Hematopoietic multipotent progenitor cell treated with erythropoietin and hydrocortisone succinate and interleukin-3 and kit ligand, for 6 days (in vitro differentiated cells): ENCODE data around the gene NGB.
"Not testable (repeated sequence)": the region's sequence is repeated elsewhere in the genome, so short reads cannot be mapped to it uniquely, and the experiment has no call there.

Experiments
- DNase-seq: peaks from one replicate; pipeline ENCODE4 v3.0.0-alpha.2; 2015

Gene NGB

DNA sequence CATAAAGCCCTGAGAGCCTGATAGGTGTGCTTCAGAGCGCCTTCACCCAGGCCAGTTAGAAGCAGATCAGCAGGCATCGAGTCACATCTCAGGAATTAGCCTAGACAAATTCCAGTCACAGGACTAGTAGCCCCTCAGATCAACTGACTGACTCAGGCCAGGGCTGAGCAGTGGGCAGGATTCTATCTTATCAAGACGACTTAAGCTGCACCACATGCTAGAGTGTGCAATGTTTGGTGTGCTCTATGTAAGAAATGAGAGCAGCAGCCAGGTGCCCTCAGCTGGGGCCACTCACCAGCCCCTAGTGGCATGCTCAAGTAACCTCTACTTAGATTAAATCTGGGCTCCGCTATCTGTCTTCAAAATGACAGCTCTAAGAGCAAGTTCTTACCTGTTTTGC is 19.7 kb upstream of the NGB start:
- DNase-seq, result peak; percentile 37

DNA sequence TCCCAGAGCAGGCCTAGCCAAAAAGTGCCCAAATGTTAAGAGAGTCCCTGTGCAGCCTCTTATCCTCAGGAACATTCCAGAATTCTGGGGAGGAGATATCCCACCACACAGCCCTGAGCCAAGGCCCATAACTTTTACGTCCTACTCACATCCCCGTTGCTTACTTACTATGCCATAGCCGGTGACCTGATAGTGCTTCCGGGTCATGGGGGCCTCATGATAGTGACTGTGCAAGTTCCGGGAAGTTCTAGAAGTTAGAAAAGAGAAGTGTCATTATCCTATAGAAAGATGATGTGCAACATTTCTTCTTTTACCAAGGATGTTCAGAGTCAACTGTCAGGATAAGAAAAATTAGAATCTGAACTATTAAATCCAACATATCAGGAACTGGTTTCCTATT is 15.6 kb upstream of the NGB start:
- no peak for DNase-seq

DNA sequence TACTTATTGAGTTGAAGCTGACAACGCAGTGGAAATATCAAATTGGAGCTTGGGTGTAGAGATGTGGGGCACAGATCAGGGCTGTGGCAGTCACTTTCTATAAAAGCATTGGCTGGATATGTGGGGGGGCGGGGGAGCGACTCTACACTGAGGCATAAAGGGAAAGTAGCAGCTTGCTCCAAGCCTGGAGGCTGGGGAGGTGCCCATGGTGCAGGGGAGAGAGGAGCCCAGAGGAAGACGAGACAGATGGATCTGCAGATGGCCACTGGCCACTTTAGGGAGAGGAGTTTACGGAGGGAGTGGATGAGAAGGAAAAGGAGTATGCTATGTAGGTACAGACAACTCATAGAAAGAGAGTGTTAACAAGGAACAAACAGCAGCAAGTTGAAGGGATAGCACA is 13.5 kb upstream of the NGB start:
- no peak for DNase-seq

DNA sequence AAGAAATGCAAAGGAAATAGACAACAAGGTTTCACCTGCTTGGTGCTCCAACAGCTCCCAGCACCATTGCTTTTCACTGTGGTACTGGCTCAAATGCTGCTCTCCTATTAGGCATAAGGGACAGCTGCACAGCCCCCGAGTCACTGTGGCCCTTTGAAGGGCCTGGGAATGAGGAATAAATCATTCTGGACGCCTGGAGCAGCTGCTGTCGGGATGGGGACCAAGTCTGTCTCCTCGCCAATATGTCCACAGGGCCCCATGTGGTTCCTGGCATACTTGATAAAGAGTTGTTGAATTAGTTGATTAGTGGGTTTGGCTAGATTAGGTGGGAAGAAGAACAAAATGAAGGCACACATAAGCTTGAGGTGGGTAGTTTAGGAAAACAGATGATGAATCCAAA is 13.1 kb upstream of the NGB start:
- DNase-seq, result no peak

DNA sequence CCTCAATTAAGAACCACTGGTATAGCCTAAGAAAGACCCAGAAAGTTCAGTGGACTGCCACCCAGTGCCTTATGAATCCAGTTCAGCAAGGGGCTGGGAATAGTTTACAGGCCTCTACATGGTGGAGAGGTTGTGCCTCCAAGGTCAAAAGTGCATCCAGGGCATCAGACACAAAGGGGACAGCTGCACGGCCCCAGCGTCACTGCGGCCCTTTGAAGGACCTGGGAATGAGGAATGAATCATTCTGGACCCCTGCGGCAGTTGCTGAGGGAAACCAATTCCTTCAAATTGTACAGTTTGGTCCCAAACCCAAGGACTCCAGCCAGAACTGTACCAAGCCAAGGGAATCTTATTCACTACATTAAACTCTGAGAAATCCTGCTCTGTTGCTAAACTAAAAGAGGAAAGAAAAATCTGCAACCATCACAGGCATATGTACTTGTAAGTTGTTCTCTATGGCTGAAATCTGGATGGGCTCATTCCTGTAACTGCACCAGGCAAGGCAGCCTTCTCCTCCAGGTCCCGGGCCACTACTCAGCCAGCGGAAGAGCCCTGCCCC is 10.9 kb upstream of the NGB start:
- no peak for DNase-seq

DNA sequence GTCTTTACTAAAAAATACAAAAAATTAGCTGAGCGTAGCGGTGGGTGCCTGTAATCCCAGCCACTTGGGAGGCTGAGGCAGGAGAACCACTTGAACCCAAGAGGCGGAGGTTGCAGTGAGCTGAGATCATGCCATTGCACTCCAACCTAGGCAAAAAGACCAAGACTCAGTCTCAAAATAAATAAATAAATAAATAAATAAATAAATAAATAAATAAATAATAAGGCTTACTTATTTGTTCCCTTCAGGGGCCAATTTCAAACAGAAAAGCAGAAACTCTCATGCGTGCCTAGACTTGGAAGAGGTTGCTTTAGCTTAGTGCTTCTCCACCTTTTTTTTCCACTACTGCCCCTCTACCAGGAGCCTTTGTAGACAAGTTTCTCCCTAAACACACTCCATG is 9.9 kb upstream of the NGB start:
- not testable (repeated sequence) for DNase-seq

DNA sequence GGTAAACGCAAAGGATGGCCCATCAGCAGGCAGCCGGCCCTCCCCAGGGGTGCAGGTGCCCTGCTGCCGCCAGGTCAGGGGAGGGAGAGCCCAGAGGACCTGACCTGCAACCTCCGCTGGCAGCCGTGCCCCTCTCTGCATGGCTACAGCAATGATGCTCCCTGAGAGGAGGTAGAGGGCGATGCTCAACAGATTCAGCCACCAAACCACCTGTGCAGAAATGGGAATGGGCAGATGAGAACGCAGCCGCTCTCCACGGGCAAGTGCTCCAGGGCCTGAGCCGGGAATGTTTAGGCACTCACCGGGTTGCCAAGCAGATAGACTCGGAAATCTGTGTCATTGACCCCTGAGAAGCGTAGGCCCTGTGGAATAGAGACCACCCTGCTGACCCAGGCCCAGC is 8.7 kb upstream of the NGB start:
- no peak for DNase-seq

DNA sequence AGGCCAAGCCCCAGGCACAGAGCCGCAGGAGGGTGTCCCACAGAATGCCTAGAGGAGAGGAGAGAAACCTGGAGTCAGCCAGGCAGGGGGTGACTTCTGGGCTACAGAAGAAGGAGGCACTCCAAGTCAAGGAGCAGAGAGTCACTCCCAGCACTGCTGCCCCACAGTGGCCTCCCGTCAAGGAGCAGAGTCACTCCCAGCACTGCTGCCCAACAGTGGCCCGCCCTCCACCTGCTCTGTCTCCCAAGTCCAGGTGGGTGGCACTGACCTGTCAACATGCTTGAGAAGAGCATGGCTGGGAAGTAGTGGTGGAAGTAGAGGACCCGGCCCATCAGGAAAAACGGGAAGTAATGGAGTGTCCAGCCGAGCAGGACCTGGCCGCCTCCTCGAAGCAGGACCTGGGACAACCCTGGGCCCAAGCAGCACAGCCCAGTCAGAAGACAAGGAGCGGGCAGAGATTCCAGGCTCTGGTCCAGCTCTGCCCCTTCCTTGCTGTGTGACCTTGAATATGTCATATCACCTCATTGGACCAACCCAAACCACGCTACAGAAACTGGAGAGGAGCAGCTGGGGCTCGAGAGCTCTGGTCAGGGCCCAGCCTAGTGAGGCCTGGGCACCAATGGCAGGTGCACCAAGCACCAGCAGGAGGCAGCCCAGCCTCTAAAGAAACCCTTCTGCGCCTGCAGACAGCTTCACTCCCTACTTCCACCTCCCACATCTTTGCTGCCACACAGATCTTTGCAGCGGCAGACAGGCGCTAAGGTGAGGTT is 7.6 kb upstream of the NGB start:
- DNase-seq, result no peak

DNA sequence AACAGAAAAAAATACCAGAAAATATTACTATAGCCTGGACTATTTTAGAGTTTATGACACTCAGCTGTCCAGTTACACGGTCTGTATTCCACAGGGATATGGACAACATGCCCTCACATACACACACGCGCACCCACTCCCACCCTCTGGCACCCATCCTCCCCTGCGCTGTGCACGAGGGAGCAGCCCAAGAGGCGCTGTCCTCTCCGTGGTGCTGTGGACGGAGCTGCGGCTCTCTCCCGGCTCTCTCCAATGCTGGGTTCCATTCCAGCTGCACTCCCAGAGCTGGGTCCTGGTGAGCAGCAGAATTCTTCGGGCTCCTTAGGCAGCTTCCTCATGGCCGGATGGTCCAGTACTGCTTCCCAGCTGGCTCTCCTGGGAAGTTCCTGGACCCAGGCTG is 6.0 kb upstream of the NGB start:
- DNase-seq, result no peak

DNA sequence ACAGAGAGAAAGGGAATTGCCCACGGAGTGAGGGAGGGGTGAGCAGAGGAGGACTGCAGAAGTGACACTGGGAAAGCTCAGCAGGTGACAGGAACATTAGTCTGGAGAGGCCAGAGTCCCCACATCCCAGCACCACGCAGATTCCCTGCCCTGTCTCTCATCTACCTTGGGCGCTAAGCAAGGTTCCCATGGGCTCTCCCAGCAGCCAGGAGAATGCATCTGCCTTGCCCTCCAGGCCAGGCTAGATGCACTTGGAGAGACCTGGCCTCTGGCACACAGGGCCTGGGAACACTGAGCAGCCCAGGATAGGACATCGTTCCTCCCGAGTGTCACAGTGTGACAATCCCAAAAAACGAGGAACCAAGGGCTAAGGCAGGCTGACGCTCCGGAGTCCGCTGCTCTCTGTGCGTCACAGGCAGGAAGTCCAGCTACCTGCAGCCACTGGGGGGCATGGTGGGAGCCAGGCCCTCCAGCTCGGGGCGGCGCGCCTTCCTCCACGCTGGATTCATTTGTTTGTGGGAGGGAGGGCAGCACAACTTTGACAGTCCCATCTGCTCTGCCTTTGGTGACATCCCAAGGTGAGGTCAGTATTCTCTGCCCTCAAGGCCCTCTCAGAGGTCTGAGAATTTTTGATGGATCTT is 5.4 kb upstream of the NGB start:
- DNase-seq, result no peak

DNA sequence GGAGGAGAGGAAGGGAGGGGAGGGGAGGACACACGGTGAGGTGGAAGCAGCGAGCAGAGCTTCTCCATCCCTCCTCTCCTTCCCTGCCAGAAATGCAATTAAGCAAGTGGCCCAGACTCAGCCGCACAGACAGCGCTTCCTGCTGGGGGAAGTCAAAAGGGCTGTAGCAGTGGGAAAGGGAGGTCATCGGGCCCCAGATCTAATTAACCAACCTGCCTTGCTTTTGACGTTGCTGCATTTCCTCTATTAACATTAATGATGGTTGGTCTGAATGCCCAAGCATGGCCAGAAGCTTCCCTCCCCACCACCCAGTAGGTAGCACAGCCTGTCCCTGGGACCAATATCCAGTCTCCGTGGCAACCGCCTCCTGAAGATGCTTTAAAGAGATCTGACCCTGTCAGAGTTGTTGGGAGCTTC is 4.6 kb upstream of the NGB start:
- no peak for DNase-seq

DNA sequence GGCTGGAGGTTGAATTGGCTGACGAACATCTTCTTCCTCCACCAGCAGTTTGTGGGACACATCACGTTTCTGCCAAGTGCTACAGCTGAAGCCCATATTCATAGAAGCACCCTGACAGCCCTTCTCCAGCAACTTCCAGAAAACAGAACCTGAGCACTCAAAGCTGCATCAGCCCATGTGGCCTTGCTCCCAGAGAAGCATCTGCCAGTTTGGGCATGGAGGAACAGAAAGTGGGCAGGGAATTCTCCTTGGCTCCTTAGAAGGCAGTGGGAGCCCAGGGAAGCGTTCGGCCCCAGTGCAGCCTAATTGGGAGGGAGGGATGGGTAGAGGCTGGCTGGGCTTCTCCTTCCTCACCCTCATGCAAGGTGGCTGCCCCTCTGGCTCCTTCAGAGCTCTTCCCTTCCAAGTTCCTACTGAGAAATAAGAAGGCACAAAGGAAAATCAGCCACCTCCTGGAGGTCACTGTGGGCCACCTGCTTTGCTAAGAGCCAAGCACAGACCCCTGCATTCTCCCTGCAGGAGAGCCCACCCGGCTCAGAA is 4.1 kb upstream of the NGB start:
- DNase-seq, result no peak

DNA sequence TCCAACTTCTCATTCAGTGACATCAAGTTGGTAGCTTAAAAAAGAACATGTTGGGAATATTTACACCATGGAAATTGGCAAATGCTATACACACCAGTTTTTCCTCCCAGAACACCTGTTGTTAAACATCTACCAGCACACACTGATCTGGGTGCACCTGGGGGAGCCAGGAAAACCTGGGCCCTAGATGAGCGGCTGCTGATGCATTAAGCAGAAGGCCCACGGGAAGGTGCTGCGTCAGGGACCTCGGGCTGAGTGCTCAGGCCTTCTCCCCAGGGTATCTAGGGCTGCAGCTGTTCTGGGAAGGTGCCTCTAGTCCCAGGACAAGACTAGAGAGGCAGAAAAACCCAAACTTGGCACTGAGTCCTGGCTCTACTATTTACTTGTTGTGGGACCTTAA is 2.8 kb upstream of the NGB start:
- no peak for DNase-seq

DNA sequence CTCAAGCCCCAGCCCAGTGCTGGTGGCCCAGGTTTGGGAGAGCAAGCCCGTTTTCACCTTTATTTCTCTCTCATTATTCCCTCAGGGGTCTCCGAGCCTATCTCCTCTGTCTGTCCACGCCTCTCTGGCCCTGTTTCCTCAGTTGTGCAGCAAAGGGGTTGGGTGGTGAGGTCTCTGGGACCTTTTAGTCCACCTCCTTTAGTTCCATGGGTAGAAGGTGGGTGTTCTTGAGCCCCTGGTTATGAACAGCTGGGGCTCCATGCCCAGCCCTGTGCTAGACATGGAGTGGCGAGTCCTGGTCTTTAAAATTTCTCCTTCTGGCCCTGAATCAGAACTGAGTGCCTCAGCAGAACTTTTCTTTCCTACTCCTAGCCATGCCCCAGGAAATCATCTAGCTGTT is 1.3 kb upstream of the NGB start:
- DNase-seq, result no peak

DNA sequence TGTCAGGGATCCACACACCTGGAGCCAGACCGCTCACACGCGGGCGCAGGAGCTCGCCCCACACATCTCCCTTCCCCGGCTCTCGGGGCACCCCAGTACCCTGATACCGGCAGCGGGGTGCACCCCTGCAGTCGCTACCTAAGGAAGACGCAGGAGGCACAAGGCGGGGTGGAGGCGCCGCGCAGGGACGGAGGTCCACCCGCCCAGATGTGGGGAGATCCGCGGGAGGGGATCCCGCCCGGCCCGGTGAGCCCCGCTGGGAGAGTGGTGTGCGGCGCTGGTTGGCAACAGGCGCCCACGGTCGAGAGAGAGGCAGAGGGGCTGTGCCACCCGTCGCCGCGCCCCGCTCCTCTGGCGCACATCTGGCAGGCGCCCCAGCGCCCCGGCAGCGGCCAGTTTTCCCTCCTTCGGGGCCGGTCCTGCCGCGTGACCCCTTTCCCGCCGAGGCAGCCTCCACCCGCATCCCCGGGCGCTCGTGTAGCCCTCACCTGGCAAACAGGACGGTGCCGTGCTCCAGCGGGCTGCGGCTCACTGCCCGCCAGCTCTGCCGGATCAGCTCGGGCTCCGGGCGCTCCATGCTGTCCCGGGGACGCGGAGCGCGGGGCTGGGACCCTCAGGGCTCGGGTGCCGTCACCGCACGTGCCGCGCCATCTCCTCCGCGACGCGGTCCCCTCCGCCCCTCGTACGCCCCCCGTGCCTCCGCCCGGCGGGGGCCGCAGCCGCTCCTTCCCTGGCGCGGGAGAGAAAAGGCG is 469 bp downstream of the NGB start:
- no peak for DNase-seq

DNA sequence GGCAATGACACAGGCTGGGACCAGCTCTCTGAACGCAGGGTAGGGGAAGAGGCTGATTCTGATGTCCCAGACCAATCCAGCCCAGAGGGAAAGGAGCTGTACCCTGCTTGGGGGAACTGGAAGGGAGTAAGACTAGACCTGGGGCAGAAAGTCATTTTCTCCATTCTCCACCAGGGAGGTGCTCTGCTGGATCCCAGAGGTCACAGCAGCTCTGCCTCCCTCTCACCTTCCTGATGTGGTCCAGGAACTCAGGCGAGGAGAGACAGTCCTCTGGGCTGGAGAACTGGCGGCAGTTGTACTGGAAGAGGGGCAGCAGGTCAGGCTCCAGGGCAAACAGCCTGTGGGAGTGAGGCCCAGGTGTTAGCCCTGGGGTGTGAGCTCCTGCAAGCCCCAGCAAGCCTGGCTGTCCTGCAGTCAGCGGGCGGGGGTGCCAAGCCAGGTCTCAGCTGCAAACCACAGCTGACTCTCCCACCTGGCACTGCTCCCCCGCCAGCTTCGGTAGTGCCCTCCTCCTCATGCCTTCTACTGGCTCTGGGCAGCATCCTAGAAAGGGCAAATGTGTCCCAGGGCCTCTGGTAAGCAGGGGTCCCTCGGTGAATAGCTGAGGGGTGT is 1.9 kb downstream of the NGB start:
- DNase-seq, result no peak

DNA sequence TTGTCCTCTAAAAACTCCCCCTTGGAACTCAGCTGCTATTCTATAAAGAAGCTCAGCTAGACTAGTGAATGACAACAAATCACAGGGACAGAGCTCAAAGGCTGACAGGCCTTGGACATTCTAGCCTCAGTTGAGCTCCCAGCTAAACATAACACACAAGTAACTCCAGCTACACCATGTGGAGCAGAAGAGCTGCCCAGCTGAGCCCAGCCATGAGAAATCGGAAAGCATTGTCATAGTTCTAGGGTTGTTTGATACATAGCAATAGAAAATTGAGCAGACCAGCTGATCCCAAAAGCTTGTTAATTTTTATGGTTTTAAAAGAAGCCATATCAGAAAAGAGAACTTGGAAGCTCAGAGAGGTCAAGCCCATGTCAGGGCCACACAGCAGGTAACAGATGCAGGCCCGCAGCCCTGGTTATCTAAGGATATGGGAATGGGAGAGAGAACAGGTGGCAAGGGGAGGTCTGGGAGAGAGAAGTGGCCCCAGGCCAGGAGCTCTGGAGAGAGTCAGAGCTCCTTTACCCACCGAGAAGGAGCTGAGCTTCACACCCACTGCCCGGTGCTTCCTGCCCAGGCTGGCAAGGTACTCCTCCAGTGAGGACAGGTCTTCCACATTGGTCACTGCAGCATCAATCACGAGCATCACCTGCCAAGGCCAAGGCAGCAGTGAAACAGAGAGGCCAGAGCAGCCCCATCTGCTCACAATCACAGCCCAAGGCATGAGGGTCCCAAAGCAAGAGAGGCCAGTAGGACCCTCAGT is 2.9 kb downstream of the NGB start:
- no peak for DNase-seq

DNA sequence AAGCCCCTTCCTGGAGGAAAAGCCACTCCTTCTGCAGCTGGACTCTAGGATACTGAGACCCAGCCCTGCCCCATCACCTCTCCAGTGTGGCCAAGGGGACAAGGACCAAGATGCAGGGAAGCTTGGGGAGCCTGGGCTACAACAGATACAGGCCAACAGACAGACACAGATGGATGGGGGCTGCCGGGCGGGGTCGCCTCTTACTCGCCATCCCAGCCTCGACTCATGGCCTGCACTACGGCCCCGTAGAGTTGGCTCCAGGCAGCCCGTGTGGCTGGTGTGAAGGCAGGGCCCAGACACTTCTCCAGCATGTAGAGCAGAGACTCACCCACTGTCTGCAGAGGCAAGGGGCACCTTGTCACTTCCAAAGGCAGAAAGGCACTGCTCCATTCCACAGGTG is 4.7 kb downstream of the NGB start:
- DNase-seq, result no peak

DNA sequence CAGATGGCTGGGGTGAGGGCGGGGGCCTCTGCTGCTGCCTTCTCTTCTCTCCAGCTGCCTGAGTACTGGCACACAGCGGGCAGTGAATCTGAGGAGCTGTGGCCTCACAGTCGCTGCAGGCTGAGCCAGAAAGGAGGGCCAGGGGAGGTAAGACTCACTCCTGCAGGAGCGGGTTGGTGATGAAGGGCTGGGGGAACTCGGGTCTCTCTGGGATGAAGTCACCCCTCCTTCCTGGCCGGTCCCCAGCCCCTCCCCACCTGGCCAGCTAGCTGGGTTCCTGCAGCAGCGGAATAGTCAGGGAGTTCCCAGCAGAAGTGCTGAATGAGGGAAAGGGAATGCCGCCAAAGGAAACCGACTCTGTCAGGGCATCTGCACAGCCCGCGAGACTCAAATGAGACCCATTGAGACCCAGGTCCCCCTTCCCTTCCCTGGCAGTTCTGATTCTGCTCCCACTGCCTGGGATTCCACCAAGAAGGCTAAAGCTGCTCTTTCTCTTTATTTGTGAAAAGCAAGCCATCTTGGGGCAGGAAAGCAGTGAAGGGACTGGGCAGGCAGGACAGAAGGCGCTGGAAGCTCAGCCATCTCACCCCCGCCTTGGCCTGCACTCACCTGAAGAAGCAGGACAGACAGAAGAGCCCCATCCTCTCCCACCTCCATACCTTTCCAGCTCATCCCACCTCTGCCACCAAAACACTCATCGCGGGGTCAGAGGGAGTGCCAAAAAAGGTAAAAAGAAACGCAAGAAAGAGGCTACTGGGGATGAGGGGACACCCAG is 5.3 kb downstream of the NGB start:
- DNase-seq, result no peak

DNA sequence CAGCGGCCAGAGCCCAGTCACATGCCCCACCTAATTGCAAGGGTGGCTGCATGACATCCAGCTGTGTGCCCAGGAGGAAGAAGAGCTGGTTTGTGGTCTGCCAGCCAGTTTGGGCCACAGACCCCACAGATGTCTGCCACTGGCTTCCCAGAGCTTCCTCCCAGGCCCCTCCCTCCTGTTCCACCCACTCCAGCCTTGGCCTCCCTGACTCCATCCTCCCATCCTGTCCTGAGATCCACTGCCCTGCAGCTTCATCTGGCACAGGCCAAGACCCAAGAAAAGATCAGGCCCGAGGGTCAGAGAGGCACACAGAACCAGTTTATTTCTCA is 5.9 kb downstream of the NGB start:
- no peak for DNase-seq

DNA sequence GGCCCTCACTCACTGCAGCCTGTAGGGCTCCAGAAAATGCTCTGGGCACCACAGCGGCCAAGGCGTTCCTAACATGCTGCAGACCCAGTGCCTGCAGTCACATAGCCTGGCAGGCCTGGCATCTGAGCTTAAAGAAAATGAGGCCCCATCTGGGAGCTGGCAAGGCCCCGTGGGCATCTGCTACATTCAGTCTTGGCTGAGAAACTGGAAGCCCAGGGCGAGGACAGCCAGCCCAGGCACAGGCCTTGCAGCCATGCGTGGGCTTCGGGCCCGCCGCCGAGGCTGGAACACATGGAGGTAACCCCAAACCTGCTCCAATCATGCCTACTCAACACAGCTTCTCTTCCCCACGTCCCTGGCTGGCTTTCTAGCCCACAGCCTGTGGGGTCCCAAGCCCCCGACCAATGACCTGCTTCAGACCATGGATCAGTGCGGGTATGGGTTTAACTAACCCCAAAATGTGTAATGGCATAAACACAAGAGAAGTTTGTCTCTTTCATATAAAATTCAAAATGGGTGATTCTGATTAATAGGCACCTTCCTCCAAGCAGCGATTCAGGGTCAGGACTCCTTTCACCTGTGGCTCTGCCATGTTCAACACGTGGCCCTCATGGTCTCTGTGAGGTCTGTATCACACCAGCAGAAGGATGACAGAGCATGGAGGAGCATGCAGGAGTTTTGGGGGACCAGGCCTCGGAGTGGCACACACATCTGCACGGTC is 6.4 kb downstream of the NGB start:
- DNase-seq, result no peak
